H1 (cell line): ENCODE results near the gene ITPR1.

Experiments used
- BRCA1 ChIP-seq: IDR thresholded peaks from 2 replicates; pipeline ENCODE4 v1.6.1; 2012; ENCODE audit warnings: low read depth, low read length, improper control_type of control experiment
- CHD7 ChIP-seq: fragments of 300-600 bp; sonication (generic); IDR thresholded peaks from 2 replicates; pipeline ENCODE4 v1.7.1; 2012; ENCODE audit warnings: low read length, moderate library complexity, mild to moderate bottlenecking, inconsistent platforms; ENCODE audit not compliant: insufficient replicate concordance
- CTCF ChIP-seq, 3 experiments: IDR thresholded peaks; 1 replicate in 2 of 3; 2 replicates in 1 of 3; pipeline versions ENCODE4 v1.5.1 to v1.6.1; 2011; ENCODE audit warnings: low read length in 3 of 3, mild to moderate bottlenecking in 3 of 3, inconsistent platforms in 2 of 3, low read depth in 1 of 3, moderate library complexity in 1 of 3; ENCODE audit not compliant: insufficient read depth in 1 of 3; ENCODE audit errors: control extremely low read depth in 1 of 3
- EGR1 ChIP-seq: IDR thresholded peaks from 2 replicates; pipeline ENCODE4 v1.6.1; 2011; ENCODE audit warnings: low read depth, low read length, borderline replicate concordance
- JUND ChIP-seq: IDR thresholded peaks from 2 replicates; pipeline ENCODE4 v1.6.1; 2011; ENCODE audit warnings: mild to moderate bottlenecking, improper control_type of control experiment, low read length
- MAX ChIP-seq: IDR thresholded peaks from 2 replicates; pipeline ENCODE4 v1.6.1; 2012; ENCODE audit warnings: inconsistent platforms
- POLR2A ChIP-seq, 2 experiments: IDR thresholded peaks; 1 replicate in 1 of 2; 2 replicates in 1 of 2; pipeline ENCODE4 v1.6.1; 2011; ENCODE audit warnings: low read depth in 2 of 2, low read length in 2 of 2, mild to moderate bottlenecking in 2 of 2; ENCODE audit errors: control extremely low read depth in 1 of 2
- POLR2AphosphoS5 ChIP-seq: IDR thresholded peaks from 2 replicates; pipeline ENCODE4 v1.6.1; 2011; ENCODE audit warnings: low read depth, low read length
- SAP30 ChIP-seq: fragments of 300-600 bp; sonication (generic); IDR thresholded peaks from 2 replicates; pipeline ENCODE4 v1.7.1; 2012; ENCODE audit warnings: low read length, moderate library complexity, mild to moderate bottlenecking, inconsistent platforms; ENCODE audit not compliant: insufficient read depth, insufficient replicate concordance
- SUZ12 ChIP-seq: fragments of 200-600 bp; sonication (generic); IDR thresholded peaks from 2 replicates; pipeline ENCODE4 v1.6.1; 2012; ENCODE audit warnings: mild to moderate bottlenecking, inconsistent platforms, low read length, moderate library complexity, mixed read lengths
- TAF1 ChIP-seq: IDR thresholded peaks from 2 replicates; pipeline ENCODE4 v1.6.1; 2011; ENCODE audit warnings: mild to moderate bottlenecking, low read depth, low read length
- USF2 ChIP-seq: IDR thresholded peaks from 2 replicates; pipeline ENCODE4 v1.6.1; 2011; ENCODE audit warnings: low read length, improper control_type of control experiment
- YY1 ChIP-seq: IDR thresholded peaks from 2 replicates; pipeline ENCODE4 v1.6.1; 2011; ENCODE audit warnings: low read depth, mild to moderate bottlenecking, low read length

GRCh38 chr3:4472312-4472711 is 20.8 kb upstream of the ITPR1 start:
- TF ChIP-seq SUZ12, result no peak
- no peak for TF ChIP-seq CTCF (IDR thresholded peaks at IDR 0.05; ENCODE audit: control extremely low read depth in 1 of 3, insufficient read depth in 1 of 3, low read depth in 1 of 3, low read length in 3 of 3)
- TF ChIP-seq POLR2AphosphoS5, result no peak
- no peak for TF ChIP-seq USF2
- TF ChIP-seq MAX, result no peak
- TF ChIP-seq YY1, result no peak
- TF ChIP-seq TAF1, result no peak
- TF ChIP-seq POLR2A (IDR thresholded peaks at IDR 0.05; ENCODE audit: control extremely low read depth in 1 of 2, low read depth in 2 of 2, low read length in 2 of 2), result no peak
- no peak for TF ChIP-seq CHD7
- no peak for TF ChIP-seq SAP30
- TF ChIP-seq JUND, result no peak
- TF ChIP-seq BRCA1, result no peak
- TF ChIP-seq EGR1, result no peak
